ENCODE measurements around the gene LHX4. TPM values are rescaled to one million over a fixed set of nuclear protein-coding genes. Genes with fewer than 3 reads are reported as not detected.

The LHX4 gene
- total and polyA plus RNA-seq, 2 of the 4 experiments (the other 2 are of a cell fraction): 0.05 to 0.18 TPM

GRCh38 chr1:180230416-180230790 is 339 bp downstream of the LHX4 start:
- peak overlapping the region; percentile 64 for H3K4me3 ChIP-seq (ENCODE audit: insufficient read depth, low read depth, low read length)
- H3K18ac ChIP-seq (ENCODE audit: low read depth, low read length): no peak overlapping the region
- H2AK9ac ChIP-seq (replicated peaks; ENCODE audit: low read depth, low read length, poor library complexity): no peak overlapping the region
- in situ Hi-C loops (cut with MboI; ENCODE audit: low sequenced_read_pairs) (no loop called here), dilution Hi-C loops (cut with HindIII; ENCODE audit: low sequenced_read_pairs, unreplicated experiment) (no loop called here), intact Hi-C loops (cut with micrococcal nuclease) (no loop called here)
- no peak overlapping the region for H2BK5ac ChIP-seq (ENCODE audit: low read depth, low read length, poor library complexity, severe bottlenecking)
- WGBS, 2 experiments (ENCODE audit: extremely low coverage in 2 of 2, insufficient read length in 1 of 2): 5% methylated on average over 4 of the region's 28 CpGs; no CpG with 5 or more reads in 1 of the 2 experiments
- BruUV-seq (replicated peaks): no TSS peak
- CTCF ChIA-PET: interaction anchor here (1.0 kb wide), 1 partner anchor 186 kb away, joined by 3 read pairs; no protein-coding TSS in a partner anchor
- H3K9me3 ChIP-seq (ENCODE audit: control insufficient read depth, insufficient read depth, low read length): peaks cover 5% of the 10 kb centered on the region; the same call in 1 of the 2 replicates
- no peak overlapping the region for H2BK120ac ChIP-seq (ENCODE audit: low read depth, low read length)
- no peak overlapping the region for H3K23ac ChIP-seq (ENCODE audit: low read depth, low read length)
- POLR2A ChIA-PET (ENCODE audit: unreplicated experiment): no interaction called here
- H3K4me2 ChIP-seq (ENCODE audit: low read depth, low read length): peak overlapping the region; percentile 99
- peak overlapping the region; percentile 23; the same call in 1 of the 2 replicates for H3K9ac ChIP-seq (ENCODE audit: low read depth, low read length)
- H2BK20ac ChIP-seq (ENCODE audit: low read depth, low read length): no peak overlapping the region
- ATAC-seq (ENCODE audit: low read depth): peak; percentile 3; the same call in 1 of the 2 replicates
- no peak overlapping the region for H4K5ac ChIP-seq (ENCODE audit: low read depth, low read length)
- no peak overlapping the region for H3K27ac ChIP-seq (ENCODE audit: insufficient read depth, low read length)
- DNase-seq: no peak
- peak overlapping the region; percentile 82 for H2AFZ ChIP-seq (replicated peaks; ENCODE audit: low read length, poor library complexity)
- no peak overlapping the region for H3K4ac ChIP-seq (ENCODE audit: low read depth, low read length)
- no peak overlapping the region for H4K8ac ChIP-seq (ENCODE audit: low read depth in 2 of 2, low read length in 2 of 2)
- no peak overlapping the region for H3K14ac ChIP-seq (replicated peaks; ENCODE audit: low read depth, low read length)
- no peak overlapping the region for H4K91ac ChIP-seq (ENCODE audit: insufficient read depth, low read depth, low read length)
- H3K79me1 ChIP-seq (ENCODE audit: low read depth in 1 of 2, low read length in 2 of 2): no peaks in the 10 kb centered on the region
- peaks cover 4% of the 10 kb centered on the region; the same call in 1 of the 2 replicates for H3K9me1 ChIP-seq (ENCODE audit: insufficient read depth, low read length)
- H3K36me3 ChIP-seq (ENCODE audit: control insufficient read depth, insufficient read depth, low read length): no peaks in the 10 kb centered on the region
- peaks cover 22% of the 10 kb centered on the region for H4K20me1 ChIP-seq (ENCODE audit: insufficient read depth, low read length)
- H3K27me3 ChIP-seq (ENCODE audit: control insufficient read depth, insufficient read depth, low read length): peaks cover 78% of the 10 kb centered on the region
- no peak overlapping the region for H2BK15ac ChIP-seq (ENCODE audit: low read depth, low read length)
- H3K56ac ChIP-seq (ENCODE audit: extremely low read depth, insufficient read depth, low read length): no peak overlapping the region
- no peak overlapping the region for H2AK5ac ChIP-seq (ENCODE audit: low read depth, low read length)
- H3K4me1 ChIP-seq (ENCODE audit: control insufficient read depth, insufficient read depth, low read length): no peaks in the 10 kb centered on the region; the same call in 1 of the 2 replicates
- TF ChIP-seq CTCF (conservative IDR thresholded peaks at IDR 0.05; ENCODE audit: low read depth, low read length): no peak
- TF ChIP-seq MAZ (IDR thresholded peaks at IDR 0.05; ENCODE audit: borderline replicate concordance, low read depth, low read length): no peak
- no peak for TF ChIP-seq NFE2L2 (IDR thresholded peaks at IDR 0.05; ENCODE audit: low read depth, low read length)
- no peak for TF ChIP-seq RFX5 (IDR thresholded peaks at IDR 0.05; ENCODE audit: low read depth, low read length)
- TF ChIP-seq BHLHE40 (IDR thresholded peaks at IDR 0.05; ENCODE audit: low read depth, low read length): no peak

All from IMR-90 (cell line).